RWPE1 (cell line): ENCODE results near the gene SLC35F3.

Experiments used
- CTCF ChIA-PET: fragments of 350-600 bp; sonication (Branson Sonifier 250); formaldehyde crosslinking; extraction: SDS; loops from one replicate; lab custom pipeline; 2021; lab: Yijun Ruan, JAX
- POLR2A ChIA-PET: fragments of 400-600 bp; formaldehyde crosslinking; extraction: SDS; loops from one replicate; lab custom pipeline; 2020; ENCODE audit warnings: antibody characterized with exemption; ENCODE audit not compliant: low non-redundant PET; lab: Yijun Ruan, JAX
- DNase-seq: peaks from one replicate; pipeline ENCODE4 v3.0.0; 2012; ENCODE audit warnings: low spot score
- H3K27ac ChIP-seq: fragments of 450-650 bp; 2 replicates; pipeline ENCODE4 v1.5.1; 2017
- CTCF ChIP-seq: fragments of 450-650 bp; conservative IDR thresholded peaks from 2 replicates; pipeline ENCODE4 v1.5.1; 2017; ENCODE audit warnings: low read depth, mild to moderate bottlenecking

SLC35F3 gene

DNA sequence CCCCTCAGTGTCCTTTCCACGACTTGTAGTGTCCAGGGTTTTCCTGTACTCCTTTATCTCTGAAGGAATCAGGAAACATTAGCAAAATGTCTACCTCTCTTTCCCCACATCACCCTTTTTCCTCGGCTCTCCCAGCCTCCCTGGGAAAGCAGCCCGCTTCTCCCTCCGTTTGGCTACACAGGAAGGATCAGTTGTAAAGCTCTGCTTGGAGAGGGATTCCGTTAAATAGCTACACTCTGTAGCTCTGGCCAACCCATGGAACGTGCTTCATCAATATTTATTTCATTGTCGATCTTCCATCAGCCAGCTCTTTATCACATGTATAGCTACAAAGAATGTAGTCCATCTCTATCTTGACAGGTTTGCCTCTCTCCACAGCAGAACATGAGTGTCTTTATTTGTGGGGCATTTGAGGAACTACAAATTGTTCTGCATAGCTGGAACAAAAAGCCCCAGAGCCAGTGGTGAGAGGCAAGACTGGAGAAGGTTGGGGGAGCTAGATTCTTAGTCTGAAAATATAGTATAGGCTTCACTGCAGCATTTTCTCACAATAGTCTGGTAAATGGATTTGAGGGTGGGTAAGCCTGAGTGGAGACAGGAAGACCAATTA lies 191.8 kb downstream of the SLC35F3 start:
- TF ChIP-seq CTCF, result no peak
- no peak overlapping the region for H3K27ac ChIP-seq
- CTCF ChIA-PET, result interaction anchor here (0.6 kb wide), 1 partner anchor 709 kb away, joined by 4 read pairs; no protein-coding TSS in a partner anchor
- DNase-seq, result no peak
- POLR2A ChIA-PET, result no interaction called here

- no peak for DNase-seq
- H3K27ac ChIP-seq, result no peak overlapping the region
- CTCF ChIA-PET, result interaction anchor here (1.0 kb wide), 1 partner anchor 168 kb away, joined by 3 read pairs; no protein-coding TSS in a partner anchor
- TF ChIP-seq CTCF, result no peak
- POLR2A ChIA-PET, result no interaction called here
These were observed 198.1 kb downstream of the SLC35F3 start for GRCh38 chr1:234102583-234102982.

DNA sequence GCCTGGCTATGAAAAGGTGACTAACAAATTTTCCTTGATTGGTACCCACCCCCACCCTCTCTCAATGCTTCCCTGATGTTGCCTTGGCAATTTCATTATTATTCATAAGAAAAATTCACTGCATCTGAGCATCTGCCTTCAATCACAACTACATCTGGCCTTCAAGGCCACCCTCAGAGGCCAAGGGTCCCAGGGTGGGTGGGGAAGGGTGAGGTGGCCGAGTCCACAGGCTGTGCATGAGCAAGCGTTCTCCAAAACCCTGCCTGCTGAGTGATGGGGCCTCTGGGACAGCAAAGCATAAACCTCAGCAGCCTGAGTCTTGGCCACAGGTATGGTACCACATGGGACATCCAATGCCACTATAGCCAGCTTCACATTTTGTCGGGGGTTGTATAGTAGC lies 198.7 kb downstream of the SLC35F3 start:
- POLR2A ChIA-PET, result no interaction called here
- no peak overlapping the region for H3K27ac ChIP-seq

DNA sequence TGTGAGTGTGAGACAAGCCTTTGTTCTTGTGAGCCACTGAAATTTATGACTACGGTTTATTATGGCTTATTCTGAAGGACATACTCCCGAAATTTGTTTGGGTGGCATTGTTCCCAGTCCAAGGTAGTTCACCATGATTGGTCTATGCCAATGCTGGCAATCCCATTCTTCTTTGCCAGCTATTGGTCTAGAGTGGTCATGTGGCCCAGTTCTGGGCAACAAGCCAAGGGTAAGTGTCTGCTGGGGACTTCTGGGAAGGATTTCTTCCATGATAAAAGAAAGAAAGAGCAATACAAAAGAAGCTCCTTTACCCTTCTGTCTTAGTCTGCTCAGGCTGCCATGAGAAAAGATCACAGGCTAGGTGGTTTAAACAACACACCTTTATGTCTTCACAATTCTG lies 201.6 kb downstream of the SLC35F3 start:
- no peak overlapping the region for H3K27ac ChIP-seq
- POLR2A ChIA-PET, result no interaction called here
- DNase-seq, result no peak
- no peak for TF ChIP-seq CTCF
- CTCF ChIA-PET, result no interaction called here

More for the DNA sequence above, 198.7 kb downstream of the SLC35F3 start:
- no peak for DNase-seq
- no peak for TF ChIP-seq CTCF
- CTCF ChIA-PET, result interaction anchor here (0.6 kb wide), 2 partner anchors 626 to 1340 kb away, joined by 3 read pairs; no protein-coding TSS in a partner anchor

- POLR2A ChIA-PET, result no interaction called here
- TF ChIP-seq CTCF, result no peak
- CTCF ChIA-PET, result interaction anchor here (0.8 to 1.1 kb wide), 2 partner anchors 41 to 803 kb away, joined by 3 read pairs; no protein-coding TSS in a partner anchor
- no peak for DNase-seq
- H3K27ac ChIP-seq, result no peak overlapping the region
These were observed 203.0 kb downstream of the SLC35F3 start for GRCh38 chr1:234107416-234108021.

DNA sequence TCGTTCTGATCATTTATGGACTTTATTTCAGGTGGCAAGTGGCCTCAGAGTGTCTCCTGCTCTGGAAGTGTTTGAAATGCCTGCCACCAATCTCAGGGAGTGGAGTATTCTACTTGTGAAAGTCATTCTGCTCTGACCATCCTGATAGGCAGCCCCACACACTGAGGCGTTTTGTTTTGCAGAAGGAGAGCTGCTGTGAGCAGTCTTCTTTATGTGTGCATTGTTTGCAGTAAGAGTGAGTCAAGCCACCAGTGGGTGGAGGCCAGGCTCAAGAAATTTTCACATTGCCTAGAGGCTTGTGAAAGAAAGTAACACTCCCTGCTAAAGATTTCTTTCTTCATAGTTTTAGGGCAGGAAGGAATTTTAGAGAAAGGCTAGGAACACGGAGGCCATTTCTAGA lies 204.4 kb downstream of the SLC35F3 start:
- POLR2A ChIA-PET, result no interaction called here
- CTCF ChIA-PET, result no interaction called here
- no peak overlapping the region for H3K27ac ChIP-seq
- DNase-seq, result peak; percentile 41
- TF ChIP-seq CTCF, result no peak
